Measurements from ENCODE around the gene PIGH. TPM values are rescaled to one million over a fixed set of nuclear protein-coding genes. Genes with fewer than 3 reads are reported as not detected.
A peak's percentile ranks its signal among the peaks of the same experiment; 100 is the strongest.

The PIGH gene
- total RNA-seq, 1 experiment from 2014 or later, result 6.8 TPM

DNA sequence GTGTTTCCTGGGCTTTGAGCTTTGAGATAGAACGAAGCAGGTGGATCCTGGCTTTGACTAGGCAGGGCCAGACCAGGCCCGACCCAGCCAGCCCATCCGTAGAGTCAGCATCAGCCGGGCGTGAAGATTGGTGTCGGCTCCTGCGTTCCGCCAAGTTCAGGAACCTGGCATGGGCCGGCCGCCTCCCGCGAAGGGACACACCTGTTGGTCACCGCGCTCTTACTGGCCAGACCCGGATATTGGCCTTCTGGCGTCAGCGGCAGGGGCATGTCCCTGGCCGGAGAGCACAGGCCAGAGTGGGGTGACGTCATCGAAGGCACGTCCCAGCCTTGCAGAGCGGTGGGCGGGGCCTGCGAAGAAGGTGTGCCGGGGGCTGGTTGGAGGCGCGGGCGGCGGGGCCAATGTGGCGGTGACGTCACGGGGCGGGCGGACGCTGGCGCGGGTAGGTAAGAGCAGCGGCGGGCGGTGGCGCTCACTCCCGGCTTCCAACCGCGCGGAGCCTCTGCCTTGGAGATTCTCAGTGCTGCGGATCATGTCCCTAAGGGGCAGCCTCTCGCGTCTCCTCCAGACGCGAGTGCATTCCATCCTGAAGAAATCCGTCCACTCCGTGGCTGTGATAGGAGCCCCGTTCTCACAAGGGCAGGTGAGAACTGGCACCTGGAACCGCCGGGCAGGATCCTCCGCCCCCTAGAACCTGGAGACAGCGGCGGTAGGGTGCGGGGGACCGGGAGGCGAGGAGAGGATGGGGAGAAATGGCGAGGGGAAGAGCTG is 19.6 kb upstream of the PIGH start, which contains the start of gene ARG2:
Gene ARG2, plus strand, starts transcription at position 475 of the 771 bp plus-strand sequence. Its CDS starts 58 bp downstream, at position 533.
- Mint-ChIP-seq H3K9me3 (no peaks in the 10 kb centered on the region), H3K4me3 (peak within 1 kb of the TSS; percentile 92), H3K27ac (peak within 1 kb of the TSS; percentile 92), H3K4me1 (peaks cover 35% of the 10 kb centered on the region), H3K27me3 (ENCODE audit: low read depth) (peaks cover 46% of the 10 kb centered on the region), H3K36me3 (peaks cover 10% of the 10 kb centered on the region)
- CTCF ChIA-PET, result interaction anchor here (0.7 to 3.7 kb wide), 27 partner anchors 10 to 260 kb away, joined by 3 to 49 read pairs (median 5); partner anchors contain the start of genes ATP6V1D, EIF2S1, PIGH and RDH11
- POLR2A ChIA-PET, result interaction anchor here (0.7 to 3.8 kb wide), 10 partner anchors 9 to 202 kb away, joined by 3 to 25 read pairs (median 4); partner anchors contain the start of genes PIGH, PLEKHH1 and RDH11
- peak; percentile 91 for ATAC-seq
- DNase-seq (ENCODE audit: low spot score), result peak; percentile 100
- TF ChIP-seq ETV6 (CRISPR knock-in tag; IDR thresholded peaks at IDR 0.05) (peak; percentile 88; the same call in 1 of the 2 replicates), SP1 (CRISPR knock-in tag; conservative IDR thresholded peaks at IDR 0.05) (peak; percentile 95), ZNF232 (CRISPR knock-in tag; IDR thresholded peaks at IDR 0.05) (peak; percentile 59; the same call in 1 of the 2 replicates), FOXK1 (CRISPR knock-in tag; IDR thresholded peaks at IDR 0.05) (peak; percentile 75; the same call in 1 of the 2 replicates), ZBTB21 (CRISPR knock-in tag; IDR thresholded peaks at IDR 0.05; ENCODE audit: borderline replicate concordance) (peak; percentile 100), ZNF138 (CRISPR knock-in tag; conservative IDR thresholded peaks at IDR 0.05) (no peak), MYBL2 (CRISPR knock-in tag; IDR thresholded peaks at IDR 0.05) (no peak), CBFB (CRISPR knock-in tag; IDR thresholded peaks at IDR 0.05; ENCODE audit: low read depth) (peak; percentile 71; the same call in 1 of the 2 replicates), KAT7 (CRISPR knock-in tag; IDR thresholded peaks at IDR 0.05; ENCODE audit: borderline replicate concordance) (no peak), CREB1 (CRISPR knock-in tag; IDR thresholded peaks at IDR 0.05) (no peak), USF2 (CRISPR knock-in tag; IDR thresholded peaks at IDR 0.05) (no peak; the same call in 1 of the 2 replicates), SMAD3 (CRISPR knock-in tag; IDR thresholded peaks at IDR 0.05; ENCODE audit: borderline replicate concordance) (peak; percentile 75; the same call in 1 of the 2 replicates)
- TF ChIP-seq, protein P1, sequence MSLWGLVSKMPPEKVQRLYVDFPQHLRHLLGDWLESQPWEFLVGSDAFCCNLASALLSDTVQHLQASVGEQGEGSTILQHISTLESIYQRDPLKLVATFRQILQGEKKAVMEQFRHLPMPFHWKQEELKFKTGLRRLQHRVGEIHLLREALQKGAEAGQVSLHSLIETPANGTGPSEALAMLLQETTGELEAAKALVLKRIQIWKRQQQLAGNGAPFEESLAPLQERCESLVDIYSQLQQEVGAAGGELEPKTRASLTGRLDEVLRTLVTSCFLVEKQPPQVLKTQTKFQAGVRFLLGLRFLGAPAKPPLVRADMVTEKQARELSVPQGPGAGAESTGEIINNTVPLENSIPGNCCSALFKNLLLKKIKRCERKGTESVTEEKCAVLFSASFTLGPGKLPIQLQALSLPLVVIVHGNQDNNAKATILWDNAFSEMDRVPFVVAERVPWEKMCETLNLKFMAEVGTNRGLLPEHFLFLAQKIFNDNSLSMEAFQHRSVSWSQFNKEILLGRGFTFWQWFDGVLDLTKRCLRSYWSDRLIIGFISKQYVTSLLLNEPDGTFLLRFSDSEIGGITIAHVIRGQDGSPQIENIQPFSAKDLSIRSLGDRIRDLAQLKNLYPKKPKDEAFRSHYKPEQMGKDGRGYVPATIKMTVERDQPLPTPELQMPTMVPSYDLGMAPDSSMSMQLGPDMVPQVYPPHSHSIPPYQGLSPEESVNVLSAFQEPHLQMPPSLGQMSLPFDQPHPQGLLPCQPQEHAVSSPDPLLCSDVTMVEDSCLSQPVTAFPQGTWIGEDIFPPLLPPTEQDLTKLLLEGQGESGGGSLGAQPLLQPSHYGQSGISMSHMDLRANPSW (CRISPR knock-in tag; conservative IDR thresholded peaks at IDR 0.05; ENCODE audit: low read depth), result no peak
- TF ChIP-seq, protein P2, sequence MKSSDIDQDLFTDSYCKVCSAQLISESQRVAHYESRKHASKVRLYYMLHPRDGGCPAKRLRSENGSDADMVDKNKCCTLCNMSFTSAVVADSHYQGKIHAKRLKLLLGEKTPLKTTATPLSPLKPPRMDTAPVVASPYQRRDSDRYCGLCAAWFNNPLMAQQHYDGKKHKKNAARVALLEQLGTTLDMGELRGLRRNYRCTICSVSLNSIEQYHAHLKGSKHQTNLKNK (CRISPR knock-in tag; IDR thresholded peaks at IDR 0.05), result no peak
- TF ChIP-seq, protein P3, sequence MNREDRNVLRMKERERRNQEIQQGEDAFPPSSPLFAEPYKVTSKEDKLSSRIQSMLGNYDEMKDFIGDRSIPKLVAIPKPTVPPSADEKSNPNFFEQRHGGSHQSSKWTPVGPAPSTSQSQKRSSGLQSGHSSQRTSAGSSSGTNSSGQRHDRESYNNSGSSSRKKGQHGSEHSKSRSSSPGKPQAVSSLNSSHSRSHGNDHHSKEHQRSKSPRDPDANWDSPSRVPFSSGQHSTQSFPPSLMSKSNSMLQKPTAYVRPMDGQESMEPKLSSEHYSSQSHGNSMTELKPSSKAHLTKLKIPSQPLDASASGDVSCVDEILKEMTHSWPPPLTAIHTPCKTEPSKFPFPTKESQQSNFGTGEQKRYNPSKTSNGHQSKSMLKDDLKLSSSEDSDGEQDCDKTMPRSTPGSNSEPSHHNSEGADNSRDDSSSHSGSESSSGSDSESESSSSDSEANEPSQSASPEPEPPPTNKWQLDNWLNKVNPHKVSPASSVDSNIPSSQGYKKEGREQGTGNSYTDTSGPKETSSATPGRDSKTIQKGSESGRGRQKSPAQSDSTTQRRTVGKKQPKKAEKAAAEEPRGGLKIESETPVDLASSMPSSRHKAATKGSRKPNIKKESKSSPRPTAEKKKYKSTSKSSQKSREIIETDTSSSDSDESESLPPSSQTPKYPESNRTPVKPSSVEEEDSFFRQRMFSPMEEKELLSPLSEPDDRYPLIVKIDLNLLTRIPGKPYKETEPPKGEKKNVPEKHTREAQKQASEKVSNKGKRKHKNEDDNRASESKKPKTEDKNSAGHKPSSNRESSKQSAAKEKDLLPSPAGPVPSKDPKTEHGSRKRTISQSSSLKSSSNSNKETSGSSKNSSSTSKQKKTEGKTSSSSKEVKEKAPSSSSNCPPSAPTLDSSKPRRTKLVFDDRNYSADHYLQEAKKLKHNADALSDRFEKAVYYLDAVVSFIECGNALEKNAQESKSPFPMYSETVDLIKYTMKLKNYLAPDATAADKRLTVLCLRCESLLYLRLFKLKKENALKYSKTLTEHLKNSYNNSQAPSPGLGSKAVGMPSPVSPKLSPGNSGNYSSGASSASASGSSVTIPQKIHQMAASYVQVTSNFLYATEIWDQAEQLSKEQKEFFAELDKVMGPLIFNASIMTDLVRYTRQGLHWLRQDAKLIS (CRISPR knock-in tag; IDR thresholded peaks at IDR 0.05; ENCODE audit: borderline replicate concordance), result no peak
- TF ChIP-seq, protein P4, sequence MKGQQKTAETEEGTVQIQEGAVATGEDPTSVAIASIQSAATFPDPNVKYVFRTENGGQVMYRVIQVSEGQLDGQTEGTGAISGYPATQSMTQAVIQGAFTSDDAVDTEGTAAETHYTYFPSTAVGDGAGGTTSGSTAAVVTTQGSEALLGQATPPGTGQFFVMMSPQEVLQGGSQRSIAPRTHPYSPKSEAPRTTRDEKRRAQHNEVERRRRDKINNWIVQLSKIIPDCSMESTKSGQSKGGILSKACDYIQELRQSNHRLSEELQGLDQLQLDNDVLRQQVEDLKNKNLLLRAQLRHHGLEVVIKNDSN (CRISPR knock-in tag; IDR thresholded peaks at IDR 0.05), result peak; percentile 36; the same call in 1 of the 2 replicates
- TF ChIP-seq, protein P5, sequence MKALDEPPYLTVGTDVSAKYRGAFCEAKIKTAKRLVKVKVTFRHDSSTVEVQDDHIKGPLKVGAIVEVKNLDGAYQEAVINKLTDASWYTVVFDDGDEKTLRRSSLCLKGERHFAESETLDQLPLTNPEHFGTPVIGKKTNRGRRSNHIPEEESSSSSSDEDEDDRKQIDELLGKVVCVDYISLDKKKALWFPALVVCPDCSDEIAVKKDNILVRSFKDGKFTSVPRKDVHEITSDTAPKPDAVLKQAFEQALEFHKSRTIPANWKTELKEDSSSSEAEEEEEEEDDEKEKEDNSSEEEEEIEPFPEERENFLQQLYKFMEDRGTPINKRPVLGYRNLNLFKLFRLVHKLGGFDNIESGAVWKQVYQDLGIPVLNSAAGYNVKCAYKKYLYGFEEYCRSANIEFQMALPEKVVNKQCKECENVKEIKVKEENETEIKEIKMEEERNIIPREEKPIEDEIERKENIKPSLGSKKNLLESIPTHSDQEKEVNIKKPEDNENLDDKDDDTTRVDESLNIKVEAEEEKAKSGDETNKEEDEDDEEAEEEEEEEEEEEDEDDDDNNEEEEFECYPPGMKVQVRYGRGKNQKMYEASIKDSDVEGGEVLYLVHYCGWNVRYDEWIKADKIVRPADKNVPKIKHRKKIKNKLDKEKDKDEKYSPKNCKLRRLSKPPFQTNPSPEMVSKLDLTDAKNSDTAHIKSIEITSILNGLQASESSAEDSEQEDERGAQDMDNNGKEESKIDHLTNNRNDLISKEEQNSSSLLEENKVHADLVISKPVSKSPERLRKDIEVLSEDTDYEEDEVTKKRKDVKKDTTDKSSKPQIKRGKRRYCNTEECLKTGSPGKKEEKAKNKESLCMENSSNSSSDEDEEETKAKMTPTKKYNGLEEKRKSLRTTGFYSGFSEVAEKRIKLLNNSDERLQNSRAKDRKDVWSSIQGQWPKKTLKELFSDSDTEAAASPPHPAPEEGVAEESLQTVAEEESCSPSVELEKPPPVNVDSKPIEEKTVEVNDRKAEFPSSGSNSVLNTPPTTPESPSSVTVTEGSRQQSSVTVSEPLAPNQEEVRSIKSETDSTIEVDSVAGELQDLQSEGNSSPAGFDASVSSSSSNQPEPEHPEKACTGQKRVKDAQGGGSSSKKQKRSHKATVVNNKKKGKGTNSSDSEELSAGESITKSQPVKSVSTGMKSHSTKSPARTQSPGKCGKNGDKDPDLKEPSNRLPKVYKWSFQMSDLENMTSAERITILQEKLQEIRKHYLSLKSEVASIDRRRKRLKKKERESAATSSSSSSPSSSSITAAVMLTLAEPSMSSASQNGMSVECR (CRISPR knock-in tag; IDR thresholded peaks at IDR 0.05; ENCODE audit: borderline replicate concordance), result peak; percentile 52; the same call in 1 of the 2 replicates
- TF ChIP-seq, protein P6, sequence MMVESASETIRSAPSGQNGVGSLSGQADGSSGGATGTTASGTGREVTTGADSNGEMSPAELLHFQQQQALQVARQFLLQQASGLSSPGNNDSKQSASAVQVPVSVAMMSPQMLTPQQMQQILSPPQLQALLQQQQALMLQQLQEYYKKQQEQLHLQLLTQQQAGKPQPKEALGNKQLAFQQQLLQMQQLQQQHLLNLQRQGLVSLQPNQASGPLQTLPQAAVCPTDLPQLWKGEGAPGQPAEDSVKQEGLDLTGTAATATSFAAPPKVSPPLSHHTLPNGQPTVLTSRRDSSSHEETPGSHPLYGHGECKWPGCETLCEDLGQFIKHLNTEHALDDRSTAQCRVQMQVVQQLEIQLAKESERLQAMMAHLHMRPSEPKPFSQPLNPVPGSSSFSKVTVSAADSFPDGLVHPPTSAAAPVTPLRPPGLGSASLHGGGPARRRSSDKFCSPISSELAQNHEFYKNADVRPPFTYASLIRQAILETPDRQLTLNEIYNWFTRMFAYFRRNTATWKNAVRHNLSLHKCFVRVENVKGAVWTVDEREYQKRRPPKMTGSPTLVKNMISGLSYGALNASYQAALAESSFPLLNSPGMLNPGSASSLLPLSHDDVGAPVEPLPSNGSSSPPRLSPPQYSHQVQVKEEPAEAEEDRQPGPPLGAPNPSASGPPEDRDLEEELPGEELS (CRISPR knock-in tag; IDR thresholded peaks at IDR 0.05), result no peak
- TF ChIP-seq, protein P7, sequence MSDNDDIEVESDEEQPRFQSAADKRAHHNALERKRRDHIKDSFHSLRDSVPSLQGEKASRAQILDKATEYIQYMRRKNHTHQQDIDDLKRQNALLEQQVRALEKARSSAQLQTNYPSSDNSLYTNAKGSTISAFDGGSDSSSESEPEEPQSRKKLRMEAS (CRISPR knock-in tag; IDR thresholded peaks at IDR 0.05), result peak; percentile 77; the same call in 1 of the 2 replicates

Measured in WTC11 (cell line).